ENCODE results near the gene EVC.
"Not testable (repeated sequence)": the region's sequence is repeated elsewhere in the genome, so short reads cannot be mapped to it uniquely, and the experiment has no call there.

Gene EVC

GRCh38 chr4:5824635-5825034 is 113.6 kb downstream of the EVC start:
- no peak overlapping the region for H3K4me3 ChIP-seq (ENCODE audit: low read depth, low read length)
- no peak for DNase-seq (ENCODE audit: low read depth)

GRCh38 chr4:5825321-5826041 is 114.5 kb downstream of the EVC start:
- DNase-seq (ENCODE audit: low read depth) = no peak
- H3K4me3 ChIP-seq (ENCODE audit: low read depth, low read length) = no peak overlapping the region

GRCh38 chr4:5826437-5827107 is 115.6 kb downstream of the EVC start:
- no peak for DNase-seq (ENCODE audit: low read depth)
- H3K4me3 ChIP-seq (ENCODE audit: low read depth, low read length) = no peak overlapping the region

- no peak overlapping the region for H3K4me3 ChIP-seq (ENCODE audit: low read depth, low read length)
- DNase-seq (ENCODE audit: low read depth) = no peak
Observed at GRCh38 chr4:5827108-5828004, 116.4 kb downstream of the EVC start.

- H3K4me3 ChIP-seq (ENCODE audit: low read depth, low read length) = no peak overlapping the region
- no peak for DNase-seq (ENCODE audit: low read depth)
Observed at GRCh38 chr4:5828005-5828391, 117.0 kb downstream of the EVC start.

- no peak for DNase-seq (ENCODE audit: low read depth)
- no peak overlapping the region for H3K4me3 ChIP-seq (ENCODE audit: low read depth, low read length)
Observed at GRCh38 chr4:5836943-5837342, 125.9 kb downstream of the EVC start.

GRCh38 chr4:5837483-5837882 is 126.5 kb downstream of the EVC start:
- H3K4me3 ChIP-seq (ENCODE audit: low read depth, low read length); DNase-seq (ENCODE audit: low read depth): not testable (repeated sequence)

GRCh38 chr4:5839332-5839731 is 128.3 kb downstream of the EVC start:
- H3K4me3 ChIP-seq (ENCODE audit: low read depth, low read length) = no peak overlapping the region
- no peak for DNase-seq (ENCODE audit: low read depth)

- H3K4me3 ChIP-seq (ENCODE audit: low read depth, low read length) = peak overlapping the region; percentile 9
- DNase-seq (ENCODE audit: low read depth) = no peak
Observed at GRCh38 chr4:5839751-5840674, 129.0 kb downstream of the EVC start.

GRCh38 chr4:5842456-5842855 is 131.5 kb downstream of the EVC start:
- no peak overlapping the region for H3K4me3 ChIP-seq (ENCODE audit: low read depth, low read length)
- no peak for DNase-seq (ENCODE audit: low read depth)

GRCh38 chr4:5843573-5844530 is 132.9 kb downstream of the EVC start:
- no peak overlapping the region for H3K4me3 ChIP-seq (ENCODE audit: low read depth, low read length)
- DNase-seq (ENCODE audit: low read depth) = no peak

GRCh38 chr4:5845035-5845905 is 134.3 kb downstream of the EVC start:
- H3K4me3 ChIP-seq (ENCODE audit: low read depth, low read length) = no peak overlapping the region
- DNase-seq (ENCODE audit: low read depth) = no peak

- no peak overlapping the region for H3K4me3 ChIP-seq (ENCODE audit: low read depth, low read length)
- no peak for DNase-seq (ENCODE audit: low read depth)
Observed at GRCh38 chr4:5851637-5852301, 140.8 kb downstream of the EVC start.

- no peak for DNase-seq (ENCODE audit: low read depth)
- H3K4me3 ChIP-seq (ENCODE audit: low read depth, low read length) = no peak overlapping the region
Observed at GRCh38 chr4:5852523-5853202, 141.7 kb downstream of the EVC start.

- DNase-seq (ENCODE audit: low read depth) = no peak
- H3K4me3 ChIP-seq (ENCODE audit: low read depth, low read length) = no peak overlapping the region
Observed at GRCh38 chr4:5854929-5855328, 143.9 kb downstream of the EVC start.

GRCh38 chr4:5856362-5856761 is 145.4 kb downstream of the EVC start:
- DNase-seq (ENCODE audit: low read depth); H3K4me3 ChIP-seq (ENCODE audit: low read depth, low read length): not testable (repeated sequence)
